GM12872 (cell line): ENCODE data around the gene NHERF1.

ENCODE experiments used
- CTCF ChIP-seq: IDR thresholded peaks from 3 replicates; pipeline ENCODE4 v1.5.1; 2011; ENCODE audit warnings: low read depth, mild to moderate bottlenecking, low read length, moderate library complexity; ENCODE audit not compliant: insufficient read depth

The NHERF1 gene

GRCh38 chr17:74758848-74759168, 10.4 kb downstream of the NHERF1 start:
- TF ChIP-seq CTCF, result no peak

- TF ChIP-seq CTCF, result peak; percentile 53; the same call in 1 of the 3 replicates
Measured at GRCh38 chr17:74759243-74759801, 10.9 kb downstream of the NHERF1 start.

- TF ChIP-seq CTCF, result no peak
Measured at GRCh38 chr17:74759941-74760340, 11.5 kb downstream of the NHERF1 start.

- no peak for TF ChIP-seq CTCF
Measured at GRCh38 chr17:74760404-74761105, 12.1 kb downstream of the NHERF1 start.

- no peak for TF ChIP-seq CTCF
Measured at GRCh38 chr17:74761419-74761818, 13.0 kb downstream of the NHERF1 start.

- no peak for TF ChIP-seq CTCF
Measured at GRCh38 chr17:74761931-74762330, 13.5 kb downstream of the NHERF1 start.

- TF ChIP-seq CTCF, result no peak
Measured at GRCh38 chr17:74763565-74764387, 15.3 kb downstream of the NHERF1 start.
